IPS DF 4.7 (cell line): Measurements from ENCODE around the gene PRKRIP1.
"Not testable (repeated sequence)": the region's sequence is repeated elsewhere in the genome, so short reads cannot be mapped to it uniquely, and the experiment has no call there.

Experiments used
- DNase-seq: peaks from one replicate; pipeline ENCODE4 v3.0.0-alpha.2; 2013; ENCODE audit warnings: low spot score; ENCODE audit errors: extremely low read depth

Gene PRKRIP1, protein sequence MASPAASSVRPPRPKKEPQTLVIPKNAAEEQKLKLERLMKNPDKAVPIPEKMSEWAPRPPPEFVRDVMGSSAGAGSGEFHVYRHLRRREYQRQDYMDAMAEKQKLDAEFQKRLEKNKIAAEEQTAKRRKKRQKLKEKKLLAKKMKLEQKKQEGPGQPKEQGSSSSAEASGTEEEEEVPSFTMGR

DNA sequence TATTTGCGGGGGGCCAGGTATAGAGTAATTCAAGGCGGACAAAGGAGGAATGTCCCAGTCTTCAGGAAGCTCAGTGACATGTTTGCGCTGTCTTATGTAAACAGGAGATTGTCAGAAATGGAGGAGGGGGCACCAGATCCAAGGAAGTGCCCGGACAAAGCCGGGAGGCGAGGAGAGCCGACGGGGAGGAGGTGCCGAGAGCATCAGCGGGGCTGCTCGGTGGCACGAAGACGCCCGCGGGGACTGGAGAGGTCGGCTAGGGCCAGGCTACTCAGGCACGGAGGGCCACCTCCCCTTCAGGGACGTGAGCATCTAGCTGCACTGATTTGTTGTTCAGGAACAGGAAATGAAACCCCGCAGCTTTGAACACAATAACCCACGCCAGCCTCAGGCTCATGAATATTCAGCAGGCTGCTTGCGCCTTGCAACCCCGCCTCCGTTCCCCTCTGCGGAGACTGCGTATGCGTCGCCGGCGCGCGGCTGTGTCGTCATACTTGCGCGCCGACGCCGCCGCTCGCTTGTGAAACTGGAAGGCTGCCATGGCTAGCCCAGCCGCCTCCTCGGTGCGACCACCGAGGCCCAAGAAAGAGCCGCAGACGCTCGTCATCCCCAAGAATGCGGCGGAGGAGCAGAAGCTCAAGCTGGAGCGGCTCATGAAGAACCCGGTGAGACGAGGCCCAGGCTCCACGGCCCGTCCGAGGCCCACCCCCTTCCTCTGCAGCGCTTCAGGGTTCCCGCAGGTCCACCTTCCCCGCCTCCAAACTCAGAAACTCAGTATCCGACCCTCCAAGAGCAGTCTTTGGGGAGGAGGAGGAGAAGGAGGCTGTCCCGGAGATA is at the start of gene PRKRIP1:
TSS of gene PRKRIP1 (plus strand) at position 491 of the 837 bp plus-strand sequence. CDS start at position 540, 49 bp downstream.
- DNase-seq, result peak; percentile 93

DNA sequence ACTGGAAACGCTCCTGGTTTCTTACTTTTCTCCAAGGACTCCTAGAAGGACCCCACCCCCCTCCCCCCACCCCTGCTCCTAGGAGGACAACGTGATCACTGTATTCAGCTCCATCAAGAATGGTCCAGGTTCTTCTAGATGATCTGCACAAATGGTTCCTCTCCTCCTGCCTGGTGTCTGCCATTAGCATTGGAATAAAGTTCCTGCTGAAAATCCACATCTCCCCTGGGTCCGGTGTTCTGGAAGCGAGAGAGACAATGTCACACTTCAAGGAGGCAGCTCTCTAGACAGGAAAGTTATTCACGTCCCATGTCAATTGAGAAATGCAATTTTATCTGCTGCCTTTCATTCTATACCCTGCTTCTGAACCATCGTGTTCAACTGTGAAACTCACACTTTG is 49.2 kb upstream of the PRKRIP1 start:
- not testable (repeated sequence) for DNase-seq

DNA sequence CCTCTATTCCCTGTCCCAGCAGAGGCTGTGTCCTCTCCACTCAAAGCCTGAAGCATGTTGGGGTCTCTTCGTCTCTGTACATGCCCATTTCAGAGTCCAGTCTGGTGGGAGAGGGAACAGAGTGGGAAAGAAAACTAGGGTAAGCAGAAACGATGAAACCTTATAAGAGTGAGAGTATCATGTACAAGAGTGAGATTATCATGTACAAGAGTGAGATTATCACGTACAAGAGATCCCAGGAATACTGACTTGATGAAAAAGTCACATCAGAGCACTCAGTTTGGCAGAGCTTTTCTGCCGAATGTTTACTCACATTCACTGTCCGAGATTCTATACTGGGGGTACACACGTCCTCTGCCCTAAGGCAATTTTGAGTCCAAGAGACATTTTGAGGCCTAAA is 39.8 kb upstream of the PRKRIP1 start, which contains the start of gene SPDYE6:
TSS of gene SPDYE6 (minus strand) at position 101 of the 400 bp plus-strand sequence. CDS start 421 bp downstream, outside the sequence.
- not testable (repeated sequence) for DNase-seq

DNA sequence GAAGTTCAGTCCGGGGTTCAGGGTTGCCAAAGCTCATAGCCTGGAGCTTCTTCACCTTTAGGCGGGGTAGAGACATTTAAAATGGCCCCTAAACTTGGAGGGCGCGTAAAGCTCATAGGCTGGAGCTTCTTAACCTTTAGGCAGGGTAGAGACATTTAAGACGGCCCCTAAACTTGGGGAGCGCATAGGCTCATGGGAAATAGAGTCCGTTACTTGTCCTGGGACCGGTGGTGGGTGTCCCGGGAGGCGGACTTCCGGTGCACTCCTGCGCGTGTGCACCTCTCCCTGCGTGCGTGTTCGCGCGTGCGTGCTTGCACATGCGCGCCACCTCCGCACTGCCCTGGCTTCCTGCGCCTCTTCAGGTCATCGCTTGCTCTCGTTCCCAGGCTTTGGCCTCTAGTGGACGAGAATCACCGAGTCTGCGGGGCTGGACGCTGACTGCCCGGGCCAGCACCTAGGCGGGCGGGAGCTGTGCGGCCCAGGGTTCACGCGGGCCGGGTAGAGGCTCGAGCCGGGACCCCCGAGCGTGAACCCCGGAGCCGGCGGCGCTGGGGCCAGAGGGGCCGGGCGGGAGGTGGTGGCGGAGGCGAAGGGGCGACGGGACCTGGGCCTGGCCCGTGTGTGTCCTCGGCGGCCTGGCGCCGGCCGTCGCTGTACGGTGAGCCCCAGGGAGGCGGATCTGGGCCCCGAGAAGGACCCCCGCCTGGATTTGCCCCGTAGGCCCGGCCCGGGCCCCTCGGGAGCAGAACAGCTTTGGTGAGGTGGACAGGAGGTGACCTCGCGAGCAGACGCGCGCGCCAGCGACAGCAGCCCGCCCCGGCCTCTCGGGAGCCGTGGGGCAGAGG is 32.4 kb upstream of the PRKRIP1 start:
- DNase-seq, result peak; percentile 95

DNA sequence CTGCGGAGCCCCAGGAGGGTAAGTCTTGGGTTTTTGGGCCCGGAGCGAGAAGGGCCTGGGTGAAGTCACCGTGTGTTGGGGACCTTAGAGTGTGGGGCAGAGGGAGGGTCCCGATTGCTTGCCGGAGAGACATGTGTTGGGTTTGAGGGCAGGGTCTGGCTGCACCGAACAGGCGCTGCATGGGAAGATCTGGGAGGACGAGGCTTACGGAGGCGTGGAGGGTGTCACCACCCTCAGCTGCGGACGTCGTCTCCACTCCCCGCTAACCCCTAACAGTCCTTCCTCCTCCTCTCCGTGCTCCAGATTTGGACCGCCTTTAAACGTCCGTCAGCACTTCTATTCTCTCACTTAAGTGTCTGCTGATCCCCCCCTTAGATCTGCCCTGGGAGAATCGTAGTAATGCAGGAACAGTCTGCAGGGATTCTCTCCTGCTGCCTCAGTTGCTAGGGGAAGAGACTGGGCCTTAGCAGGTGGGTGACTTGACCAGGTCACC is 31.7 kb upstream of the PRKRIP1 start:
- DNase-seq, result not testable (repeated sequence)

DNA sequence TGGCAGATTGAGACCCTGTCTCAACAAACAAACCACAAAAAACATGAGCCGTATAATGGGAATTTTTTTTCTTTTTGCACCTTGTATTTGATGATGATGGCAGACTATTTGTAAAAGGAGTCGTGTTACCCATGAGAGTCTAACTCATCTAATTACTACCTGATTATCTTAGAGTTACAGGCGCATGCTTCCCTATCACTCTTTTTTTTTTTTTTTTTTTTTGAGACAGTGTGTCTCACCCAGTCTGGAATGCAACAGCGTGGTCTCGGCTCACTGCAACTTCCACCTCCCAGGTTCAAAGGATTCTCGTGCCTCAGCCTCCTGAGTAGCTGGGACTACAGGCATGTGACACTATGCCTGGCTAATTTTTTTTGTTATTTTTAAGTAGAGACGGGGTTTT is 30.8 kb upstream of the PRKRIP1 start:
- DNase-seq, result not testable (repeated sequence)

DNA sequence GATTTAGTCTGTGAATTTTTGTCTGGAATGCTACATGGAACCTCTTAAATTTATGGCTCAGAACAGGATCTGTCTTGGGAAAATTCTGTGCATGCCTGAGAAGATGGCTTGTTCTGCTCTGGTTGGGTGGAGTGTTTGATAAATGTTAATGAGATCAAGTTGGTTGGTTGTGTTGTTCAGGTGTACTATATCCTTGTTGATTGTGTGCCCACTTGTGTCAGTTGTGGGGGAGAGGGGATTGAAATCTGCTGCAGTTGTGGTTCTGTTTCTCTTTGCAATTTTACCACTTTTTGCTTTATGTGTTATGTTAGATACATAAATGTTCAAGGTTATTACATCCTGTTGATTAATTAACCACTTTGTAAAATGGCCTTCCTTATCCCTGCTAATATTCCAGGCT is 26.1 kb upstream of the PRKRIP1 start:
- DNase-seq, result not testable (repeated sequence)

DNA sequence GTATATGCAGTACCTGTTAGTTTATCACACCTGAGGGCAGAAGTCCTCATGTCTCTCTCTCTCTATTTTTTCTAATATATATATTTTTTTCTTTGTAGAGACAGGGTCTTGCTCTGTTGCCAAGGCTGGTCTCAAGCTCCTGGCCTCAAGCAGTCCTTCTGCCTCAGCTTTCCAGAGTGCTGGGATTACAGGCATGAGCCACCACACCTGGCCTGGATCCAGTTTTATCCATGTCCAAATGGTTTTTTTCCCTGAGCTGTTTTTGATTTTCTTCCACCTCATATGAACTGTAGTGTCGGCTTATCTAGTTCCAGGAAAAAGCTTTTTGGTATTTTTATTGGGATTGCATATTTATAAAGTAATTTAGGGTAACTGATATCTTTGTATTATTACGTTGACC is 23.4 kb upstream of the PRKRIP1 start:
- DNase-seq, result not testable (repeated sequence)

DNA sequence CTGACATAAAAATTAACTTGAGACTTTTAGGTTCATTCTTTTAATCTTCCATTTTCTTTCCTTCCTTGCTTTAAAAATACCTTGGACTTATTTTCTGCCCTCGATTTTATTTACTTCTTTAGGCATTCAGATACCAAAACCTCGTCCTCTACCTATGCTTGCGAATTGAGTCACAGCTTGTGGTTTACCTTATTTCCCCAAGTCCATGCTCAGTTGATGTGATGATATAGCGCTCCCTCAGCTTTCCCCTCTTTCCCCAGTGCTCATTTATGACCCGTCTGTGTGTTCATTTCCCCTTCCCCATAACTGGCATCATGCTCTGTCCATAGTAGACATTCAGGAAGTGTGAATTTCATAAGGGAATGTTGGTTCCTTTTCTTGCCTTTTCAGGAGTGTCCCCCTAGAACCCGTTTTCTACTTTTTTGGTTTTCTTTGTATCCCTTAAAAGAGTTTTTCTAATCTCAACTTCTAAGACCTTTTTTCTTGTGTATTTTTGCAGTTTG is 19.1 kb upstream of the PRKRIP1 start:
- DNase-seq, result no peak

DNA sequence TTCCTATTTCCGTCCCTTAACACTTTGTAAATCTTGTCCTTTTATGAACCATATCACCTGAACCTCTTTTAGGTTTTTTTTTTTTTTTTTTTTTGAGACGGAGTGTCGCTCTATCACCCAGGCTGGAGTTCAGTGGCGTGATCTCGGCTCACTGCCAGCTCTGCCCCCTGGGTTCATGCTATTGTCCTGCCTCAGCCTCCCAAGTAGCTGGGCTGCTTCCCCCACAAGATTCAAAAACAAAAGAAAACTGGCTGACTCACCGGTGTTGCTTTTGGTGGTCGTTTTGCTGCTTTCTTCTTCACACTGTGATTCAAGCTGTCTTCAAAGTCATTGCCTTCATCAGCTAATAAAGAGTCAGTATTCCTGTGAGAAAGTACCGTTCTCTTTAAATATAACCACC is 15.3 kb upstream of the PRKRIP1 start:
- DNase-seq, result not testable (repeated sequence)

DNA sequence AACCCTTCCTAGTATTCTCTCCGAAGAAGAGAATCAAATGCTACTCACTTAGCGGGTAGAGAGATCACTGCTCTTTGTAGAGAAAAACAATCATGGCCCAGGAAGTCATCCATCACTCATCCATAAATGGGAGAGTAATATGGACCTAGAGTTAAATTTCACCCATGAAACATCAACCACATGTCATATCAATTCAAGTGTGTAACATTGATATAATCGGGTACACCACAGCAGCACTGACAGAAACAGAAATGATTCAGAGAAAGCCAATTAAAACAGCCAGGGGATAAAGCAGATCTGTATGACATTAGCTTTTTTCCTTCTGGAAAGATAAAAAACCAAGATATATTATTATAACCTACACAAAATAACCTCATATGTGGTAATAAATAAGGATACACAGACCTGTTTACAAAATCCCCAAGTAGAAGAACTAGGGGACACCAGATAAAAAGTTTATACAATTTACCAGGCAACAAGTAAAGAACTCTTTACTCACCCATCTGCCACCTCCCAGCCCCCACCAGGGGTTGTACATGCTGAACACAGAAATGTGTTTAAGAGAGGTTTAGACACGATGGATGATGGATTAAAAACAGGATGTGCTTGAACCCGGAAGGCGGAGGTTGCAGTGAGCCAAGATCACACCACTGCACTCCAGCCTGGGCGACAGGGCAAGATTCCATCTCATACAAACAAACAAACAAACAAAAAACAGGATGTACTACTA is 14.3 kb upstream of the PRKRIP1 start:
- DNase-seq, result not testable (repeated sequence)

DNA sequence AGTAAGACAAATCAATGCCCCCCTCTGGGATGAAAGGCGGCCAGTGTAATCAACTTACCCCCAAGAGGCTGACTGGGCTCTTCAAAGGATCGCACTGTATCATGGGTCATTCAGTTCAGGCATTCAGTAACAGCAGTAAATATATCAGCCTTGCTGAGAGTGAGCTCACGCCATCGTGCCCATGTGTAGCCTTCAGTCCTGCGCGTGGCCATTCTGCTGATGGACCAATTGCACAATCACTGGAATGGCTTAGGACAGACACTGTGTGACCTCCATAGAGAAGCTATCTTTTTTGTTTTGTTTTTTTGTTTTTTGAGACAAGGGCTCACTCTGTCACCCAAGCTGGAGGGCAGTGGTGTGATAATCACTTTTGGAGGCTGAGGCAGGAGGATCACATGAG is 9.1 kb upstream of the PRKRIP1 start:
- DNase-seq, result no peak

DNA sequence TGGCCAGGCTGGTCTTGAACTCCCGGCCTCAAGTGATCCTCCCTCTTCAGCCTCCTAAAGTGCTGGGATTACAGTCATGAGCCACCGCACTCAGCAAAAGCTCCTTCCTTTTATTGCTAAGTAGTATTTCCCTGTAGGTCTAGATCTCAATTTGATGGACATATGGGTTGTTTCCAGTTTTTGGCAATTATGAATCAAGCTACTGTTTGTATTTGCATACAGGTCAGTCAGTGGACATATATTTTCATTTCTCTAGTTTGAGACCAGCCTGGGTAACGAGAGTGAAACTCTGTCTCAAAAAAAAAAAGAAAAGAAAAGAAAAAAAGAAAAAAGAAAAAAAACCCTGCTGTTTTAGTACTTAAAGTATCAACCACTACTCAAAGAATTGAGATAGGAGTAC is 6.4 kb upstream of the PRKRIP1 start:
- no peak for DNase-seq

DNA sequence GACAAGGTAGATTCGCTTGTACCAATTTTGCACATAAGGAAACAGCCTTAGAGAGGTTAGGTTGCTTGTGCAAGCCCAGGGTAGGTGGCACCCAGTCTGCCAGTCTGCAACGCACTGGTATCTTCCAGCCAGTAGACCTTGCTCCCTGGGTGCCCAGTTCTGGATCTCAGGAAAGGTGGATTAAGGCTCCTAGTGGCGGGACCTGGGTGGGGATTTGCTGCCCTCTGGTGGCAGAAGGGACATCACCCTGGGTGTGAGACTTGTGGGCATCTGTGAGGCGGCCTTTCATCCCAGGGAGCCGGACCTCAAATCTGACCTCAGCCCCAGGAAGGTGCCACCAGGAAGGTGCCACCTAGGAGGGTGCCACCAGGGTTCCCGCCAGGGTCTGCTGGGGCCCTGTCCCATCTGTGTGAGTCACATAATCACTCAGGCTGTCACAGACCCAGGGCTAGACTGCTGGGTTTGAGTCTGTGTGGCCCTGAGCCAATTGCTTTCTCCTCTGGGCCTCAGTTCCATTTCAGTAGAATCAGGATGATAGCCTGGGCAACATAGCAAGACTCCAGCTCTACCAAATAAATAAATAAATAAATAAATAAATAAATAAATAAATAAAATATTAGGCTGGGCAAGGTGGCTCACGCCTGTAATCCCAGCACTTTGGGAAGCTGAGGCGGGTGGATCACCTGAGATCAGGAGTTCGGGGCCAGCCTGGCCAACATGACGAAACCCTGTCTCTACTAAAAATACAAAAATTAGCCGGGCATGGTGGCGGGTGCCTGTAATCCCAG is 5.3 kb upstream of the PRKRIP1 start:
- no peak for DNase-seq

DNA sequence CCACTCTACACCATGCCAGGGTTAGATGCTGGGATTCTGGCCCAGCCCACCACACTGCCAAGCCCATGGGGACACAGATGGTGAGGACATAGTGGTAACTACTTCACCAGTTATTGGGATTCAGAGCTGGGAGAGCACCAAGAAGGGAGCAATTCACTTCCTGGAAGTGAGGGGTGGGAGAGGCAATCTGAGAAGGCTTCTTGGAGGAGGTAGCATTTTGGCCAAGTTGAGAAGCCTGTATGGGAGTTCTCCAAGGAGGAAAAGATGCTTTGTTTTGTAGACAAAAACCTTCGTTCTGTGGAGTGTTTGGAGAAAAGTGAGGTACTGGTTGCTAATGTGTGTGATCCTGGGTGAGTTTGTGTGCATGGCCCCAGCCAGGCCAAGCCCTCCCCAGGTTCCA is 3.8 kb upstream of the PRKRIP1 start:
- DNase-seq, result no peak

DNA sequence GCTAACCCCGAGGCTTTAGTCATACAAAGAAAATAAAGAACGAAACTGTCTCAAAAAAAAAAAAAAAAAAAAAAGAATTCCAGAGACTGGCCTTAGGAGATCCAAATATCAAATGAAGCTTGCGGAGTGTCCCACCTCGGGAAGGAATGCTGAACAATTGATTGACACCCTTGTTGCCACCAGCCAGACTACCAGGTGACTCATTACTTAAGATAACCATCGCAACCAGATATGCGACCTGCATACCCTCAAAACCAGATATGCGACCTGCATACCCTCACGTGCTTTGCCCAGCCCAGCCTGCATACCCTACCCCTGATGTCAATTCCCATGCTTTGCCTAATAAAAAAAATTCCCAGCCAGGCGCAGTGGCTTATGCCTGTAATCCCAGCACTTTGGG is 2.7 kb upstream of the PRKRIP1 start:
- DNase-seq, result no peak

DNA sequence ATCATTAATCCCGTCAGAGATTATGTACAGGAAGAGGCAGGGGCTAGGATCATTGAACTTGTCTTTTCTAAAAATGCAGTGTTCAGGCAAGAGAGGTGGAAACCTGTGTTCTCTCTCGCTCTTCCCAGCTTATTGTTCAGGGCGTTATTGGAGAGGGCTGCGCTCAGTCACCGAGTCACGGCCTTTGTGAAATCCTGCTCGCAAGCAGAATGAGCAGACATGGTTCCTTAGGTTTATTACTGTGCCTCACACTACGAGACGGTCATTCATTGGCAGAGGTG is 631 bp upstream of the PRKRIP1 start:
- no peak for DNase-seq

DNA sequence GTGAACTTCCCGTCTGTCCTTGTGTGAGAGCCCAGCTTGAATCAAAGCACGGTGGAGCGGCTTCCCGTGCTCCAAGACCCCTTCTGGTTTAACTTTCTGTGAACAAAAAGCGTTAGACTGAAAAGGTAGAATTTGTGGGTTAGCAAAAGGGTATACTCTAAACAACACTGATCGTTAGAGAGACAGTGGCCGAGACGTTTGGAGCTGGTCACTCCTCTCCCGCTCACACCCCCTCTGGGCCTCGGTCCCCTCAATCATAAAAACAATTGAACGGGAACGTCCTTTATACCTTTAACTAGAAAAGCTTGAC is 502 bp downstream of the PRKRIP1 start:
- no peak for DNase-seq

DNA sequence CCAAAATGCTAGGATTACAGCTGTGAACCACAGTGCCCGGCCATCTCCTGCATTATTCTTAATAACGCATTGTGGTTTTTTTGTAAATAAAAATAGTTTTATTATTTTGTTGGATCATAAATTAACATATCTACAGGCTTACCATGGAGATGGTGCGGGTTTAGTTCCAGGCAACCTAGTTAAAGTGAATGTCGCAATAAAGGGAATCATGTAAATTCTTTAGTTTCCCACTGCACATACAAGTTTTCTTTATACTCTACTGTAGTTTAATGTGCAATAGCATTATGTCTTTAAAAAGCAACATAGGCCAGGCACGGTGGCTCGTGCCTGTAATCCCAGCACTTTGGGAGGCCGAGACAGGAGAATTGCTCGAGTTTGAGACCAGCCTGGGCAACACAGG is 2.4 kb downstream of the PRKRIP1 start:
- DNase-seq, result no peak

DNA sequence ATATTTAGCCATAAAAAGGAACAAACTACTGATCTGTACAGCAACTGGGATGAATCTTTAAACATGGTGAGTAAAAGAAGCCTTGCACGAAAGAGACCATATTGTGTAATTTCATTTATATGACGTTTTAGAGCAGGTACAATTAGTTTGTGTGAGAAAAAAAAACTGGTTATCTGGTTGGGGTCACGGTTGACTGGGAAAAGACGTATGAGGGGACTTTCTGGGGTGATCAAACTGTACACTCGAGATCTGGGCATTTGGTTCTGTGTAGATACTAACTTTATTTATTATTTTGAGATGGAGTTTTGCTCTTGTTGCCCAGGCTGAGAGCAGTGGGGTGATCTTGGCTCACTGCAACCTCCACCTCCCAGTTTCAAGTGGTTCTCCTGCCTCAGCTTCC is 4.2 kb downstream of the PRKRIP1 start:
- DNase-seq, result no peak
